ENCODE measurements around the gene MISP3. TPM values are rescaled to one million over a fixed set of nuclear protein-coding genes. Genes with fewer than 3 reads are reported as not detected.

Gene MISP3
- total and polyA plus RNA-seq, 9 of the 15 experiments (the other 6 are each of a cell fraction or from before 2014, with no cell fraction given), result 0.25 to 5.6 (median 1.6) TPM

- H3K4me1 ChIP-seq (replicated peaks in 1 of 2; ENCODE audit: control insufficient read depth in 2 of 2, insufficient read depth in 2 of 2, low read length in 2 of 2), result peaks cover 36 to 56% of the 10 kb centered on the region in 2 experiments
- intact Hi-C loops (cut with micrococcal nuclease) (no loop called here), in situ Hi-C loops (cut with MboI) (loop anchor here (25.0 kb wide), 1 partner anchor 472 kb away; no protein-coding TSS in a partner anchor)
- ChIA-PET POLR2A (interaction anchor here (0.6 to 2.4 kb wide), 5 partner anchors 11 to 174 kb away, joined by 3 to 8 read pairs (median 4); partner anchors contain the start of gene DCAF15), CTCF (ENCODE audit: low intra/inter-chr PET ratio) (interaction anchor here (1.4 kb wide), 1 partner anchor 179 kb away, joined by 3 read pairs; no protein-coding TSS in a partner anchor)
- no peak overlapping the region for H3K4me3 ChIP-seq
- peak overlapping the region; percentile 47; the same call in 1 of the 2 replicates for H2AFZ ChIP-seq (ENCODE audit: low read depth, low read length)
- FAIRE-seq (peak; percentile 93), DNase-seq (ENCODE audit: extremely low read depth in 1 of 4, low spot score in 3 of 4) (peak; percentile 46 to 70 (median 60)), ATAC-seq (peak; percentile 40)
- no peaks in the 10 kb centered on the region for H3K9me1 ChIP-seq (ENCODE audit: control insufficient read depth, insufficient read depth, low read length)
- no peak overlapping the region for H3K9ac ChIP-seq (ENCODE audit: insufficient read depth in 1 of 2, low read depth in 2 of 2, low read length in 2 of 2)
- no peaks in the 10 kb centered on the region for H3K79me2 ChIP-seq (ENCODE audit: control insufficient read depth, insufficient read depth, low read length)
- no peak overlapping the region for H3K27ac ChIP-seq (ENCODE audit: extremely low read depth, low read depth, low read length)
- H3K9me3 ChIP-seq (replicated peaks; ENCODE audit: control insufficient read depth, insufficient read depth, low read depth, low read length), result no peaks in the 10 kb centered on the region
- no peaks in the 10 kb centered on the region for H3K36me3 ChIP-seq (ENCODE audit: control insufficient read depth, insufficient read depth, low read length)
- WGBS (ENCODE audit: insufficient coverage, low coverage, missing lambda C conversion rate), result 4% methylated on average over 8 of the region's 8 CpGs
- H3K27me3 ChIP-seq (ENCODE audit: control insufficient read depth in 2 of 2, insufficient read depth in 2 of 2, low read length in 2 of 2), result no peaks in the 10 kb centered on the region
- H4K20me1 ChIP-seq (replicated peaks; ENCODE audit: control insufficient read depth, insufficient read depth, low read length), result no peaks in the 10 kb centered on the region
- H3K4me2 ChIP-seq (ENCODE audit: insufficient read depth, low read length), result peak overlapping the region; percentile 24; the same call in 1 of the 2 replicates
- BruUV-seq (replicated peaks), result no TSS peak
- TF ChIP-seq, protein P1, sequence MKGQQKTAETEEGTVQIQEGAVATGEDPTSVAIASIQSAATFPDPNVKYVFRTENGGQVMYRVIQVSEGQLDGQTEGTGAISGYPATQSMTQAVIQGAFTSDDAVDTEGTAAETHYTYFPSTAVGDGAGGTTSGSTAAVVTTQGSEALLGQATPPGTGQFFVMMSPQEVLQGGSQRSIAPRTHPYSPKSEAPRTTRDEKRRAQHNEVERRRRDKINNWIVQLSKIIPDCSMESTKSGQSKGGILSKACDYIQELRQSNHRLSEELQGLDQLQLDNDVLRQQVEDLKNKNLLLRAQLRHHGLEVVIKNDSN (CRISPR knock-in tag; IDR thresholded peaks at IDR 0.05), result peak; percentile 68
- TF ChIP-seq RREB1 (CRISPR knock-in tag; IDR thresholded peaks at IDR 0.05) (no peak), FOSL1 (tag; conservative IDR thresholded peaks at IDR 0.05) (no peak), RBM15 (IDR thresholded peaks at IDR 0.05; ENCODE audit: insufficient read depth, low read length) (no peak), RFX1 (IDR thresholded peaks at IDR 0.05) (peak; percentile 97), MAFK (IDR thresholded peaks at IDR 0.05; ENCODE audit: low read length) (no peak), L3MBTL2 (IDR thresholded peaks at IDR 0.05) (peak; percentile 59; the same call in 1 of the 2 replicates), ZNF583 (CRISPR knock-in tag; IDR thresholded peaks at IDR 0.05) (no peak), ZNF277 (CRISPR knock-in tag; IDR thresholded peaks at IDR 0.05; ENCODE audit: borderline replicate concordance) (no peak), ZNF75A (CRISPR knock-in tag; IDR thresholded peaks at IDR 0.05) (no peak)
- TF ChIP-seq, protein P2, sequence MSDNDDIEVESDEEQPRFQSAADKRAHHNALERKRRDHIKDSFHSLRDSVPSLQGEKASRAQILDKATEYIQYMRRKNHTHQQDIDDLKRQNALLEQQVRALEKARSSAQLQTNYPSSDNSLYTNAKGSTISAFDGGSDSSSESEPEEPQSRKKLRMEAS (CRISPR knock-in tag; IDR thresholded peaks at IDR 0.05), result peak; percentile 75
- TF ChIP-seq, protein P3, sequence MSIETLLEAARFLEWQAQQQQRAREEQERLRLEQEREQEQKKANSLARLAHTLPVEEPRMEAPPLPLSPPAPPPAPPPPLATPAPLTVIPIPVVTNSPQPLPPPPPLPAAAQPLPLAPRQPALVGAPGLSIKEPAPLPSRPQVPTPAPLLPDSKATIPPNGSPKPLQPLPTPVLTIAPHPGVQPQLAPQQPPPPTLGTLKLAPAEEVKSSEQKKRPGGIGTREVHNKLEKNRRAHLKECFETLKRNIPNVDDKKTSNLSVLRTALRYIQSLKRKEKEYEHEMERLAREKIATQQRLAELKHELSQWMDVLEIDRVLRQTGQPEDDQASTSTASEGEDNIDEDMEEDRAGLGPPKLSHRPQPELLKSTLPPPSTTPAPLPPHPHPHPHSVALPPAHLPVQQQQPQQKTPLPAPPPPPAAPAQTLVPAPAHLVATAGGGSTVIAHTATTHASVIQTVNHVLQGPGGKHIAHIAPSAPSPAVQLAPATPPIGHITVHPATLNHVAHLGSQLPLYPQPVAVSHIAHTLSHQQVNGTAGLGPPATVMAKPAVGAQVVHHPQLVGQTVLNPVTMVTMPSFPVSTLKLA (conservative IDR thresholded peaks at IDR 0.05), result peak; percentile 80 to 84
These were observed 12.9 kb upstream of the MISP3 start for GRCh38 chr19:14059652-14060155.
